Hippocampal formation (tissue), 2 donors: ENCODE measurements around the gene PLTP.
A peak's percentile ranks its signal among the peaks of the same experiment; 100 is the strongest.

Source experiments
- DNase-seq, 2 donors: peaks; one replicate each; lab custom pipeline; 2025; lab: John Stamatoyannopoulos, UW

PLTP gene

GRCh38 chr20:45898285-45898684 is 13.7 kb downstream of the PLTP start:
- no peak for DNase-seq

DNA sequence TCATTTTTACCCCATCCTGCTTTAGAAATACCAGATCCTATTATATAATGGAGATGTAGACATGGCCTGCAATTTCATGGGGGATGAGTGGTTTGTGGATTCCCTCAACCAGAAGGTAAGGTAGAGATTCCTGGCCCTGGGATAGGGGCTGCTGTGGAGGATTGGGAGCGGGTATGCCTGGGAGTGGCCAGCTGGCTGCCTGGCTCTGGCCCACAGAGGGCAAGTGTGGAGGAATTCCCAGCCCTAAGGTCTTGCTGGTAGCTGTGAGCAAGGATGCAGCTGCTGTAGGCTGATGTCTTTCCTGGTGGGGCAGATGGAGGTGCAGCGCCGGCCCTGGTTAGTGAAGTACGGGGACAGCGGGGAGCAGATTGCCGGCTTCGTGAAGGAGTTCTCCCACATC is 14.3 kb downstream of the PLTP start:
- DNase-seq, result no peak

DNA sequence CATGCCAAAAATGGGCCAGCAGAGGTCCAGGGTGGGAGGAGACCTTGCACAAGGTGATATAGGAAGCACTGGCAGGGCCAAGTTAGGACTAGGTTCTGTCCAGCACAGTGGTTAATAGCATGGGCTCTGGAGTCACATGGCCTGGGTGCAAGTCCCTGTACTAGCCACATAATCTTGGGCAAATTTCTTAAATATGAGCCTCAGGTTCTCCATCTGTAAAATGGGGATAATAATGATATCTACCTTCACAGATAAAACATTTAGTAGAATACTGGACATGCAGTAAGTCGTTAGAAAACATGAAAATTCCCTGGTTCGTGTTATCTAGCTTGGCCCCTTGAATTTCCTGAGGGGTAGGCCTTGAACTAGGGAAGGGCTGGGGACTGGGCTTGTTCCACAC is 14.7 kb downstream of the PLTP start:
- DNase-seq, result no peak

- no peak for DNase-seq
Observed at GRCh38 chr20:45896641-45897161, 15.3 kb downstream of the PLTP start.

GRCh38 chr20:45894797-45895196 is 17.2 kb downstream of the PLTP start:
- no peak for DNase-seq

DNA sequence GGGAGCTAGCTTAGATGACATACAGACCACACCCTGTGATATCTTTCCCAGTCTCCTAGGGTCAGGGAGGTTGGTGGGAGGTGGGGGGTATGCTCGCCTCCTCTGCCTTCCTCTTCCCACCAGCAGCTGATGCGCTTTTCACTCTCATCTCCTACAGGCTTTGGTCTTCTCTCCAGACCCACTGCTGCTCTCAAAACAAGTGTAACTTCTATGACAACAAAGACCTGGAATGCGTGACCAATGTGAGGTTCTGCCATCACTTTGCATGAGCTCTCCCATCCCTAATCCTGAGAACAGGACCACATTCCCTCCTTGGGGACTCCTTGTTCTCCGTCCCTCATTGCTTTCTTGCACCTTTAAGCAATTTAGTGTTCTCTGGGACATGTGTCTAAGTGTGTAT is 18.1 kb downstream of the PLTP start:
- DNase-seq, result no peak

GRCh38 chr20:45892828-45893500 is 19.0 kb downstream of the PLTP start:
- DNase-seq, result no peak

DNA sequence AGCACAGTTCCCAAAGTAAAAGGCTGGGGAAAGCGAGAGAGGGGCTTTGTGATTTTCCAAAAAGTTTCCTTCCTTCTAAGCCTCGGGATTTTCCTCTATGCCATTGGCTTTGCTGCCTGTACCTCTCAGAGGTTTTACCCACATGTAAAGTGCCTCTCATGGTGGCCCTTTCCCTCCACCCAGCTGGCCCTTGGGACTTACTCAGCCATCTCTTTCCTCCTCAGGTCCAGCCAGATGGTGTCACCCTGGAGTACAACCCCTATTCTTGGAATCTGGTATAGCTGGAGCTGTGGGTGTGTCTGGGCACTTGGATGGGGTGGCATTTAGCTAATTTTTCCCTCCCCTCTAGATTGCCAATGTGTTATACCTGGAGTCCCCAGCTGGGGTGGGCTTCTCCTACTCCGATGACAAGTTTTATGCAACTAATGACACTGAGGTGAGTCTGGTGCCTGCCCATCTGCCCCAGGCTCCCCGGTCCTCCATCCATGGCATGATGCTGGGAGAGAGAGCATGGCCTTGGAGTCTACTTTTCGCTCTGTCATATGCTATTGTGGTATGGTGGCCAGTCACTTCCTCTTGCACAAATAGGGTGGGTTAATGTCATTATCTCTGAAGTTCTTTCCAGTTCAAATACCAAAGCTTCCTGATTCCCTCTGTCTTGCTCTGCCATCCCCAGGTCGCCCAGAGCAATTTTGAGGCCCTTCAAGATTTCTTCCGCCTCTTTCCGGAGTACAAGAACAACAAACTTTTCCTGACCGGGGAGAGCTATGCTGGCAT is 19.7 kb downstream of the PLTP start:
- no peak for DNase-seq

- peak; percentile 81 to 86 for DNase-seq
Observed at GRCh38 chr20:45890985-45891983, 20.7 kb downstream of the PLTP start, which contains the start of the genes CTSA and NEURL2. CTSA (plus strand) TSS chr20:45891335; CDS start chr20:45891569, 234 bp downstream. NEURL2 (minus strand) TSS chr20:45891208; CDS start chr20:45890991, 217 bp downstream.

DNA sequence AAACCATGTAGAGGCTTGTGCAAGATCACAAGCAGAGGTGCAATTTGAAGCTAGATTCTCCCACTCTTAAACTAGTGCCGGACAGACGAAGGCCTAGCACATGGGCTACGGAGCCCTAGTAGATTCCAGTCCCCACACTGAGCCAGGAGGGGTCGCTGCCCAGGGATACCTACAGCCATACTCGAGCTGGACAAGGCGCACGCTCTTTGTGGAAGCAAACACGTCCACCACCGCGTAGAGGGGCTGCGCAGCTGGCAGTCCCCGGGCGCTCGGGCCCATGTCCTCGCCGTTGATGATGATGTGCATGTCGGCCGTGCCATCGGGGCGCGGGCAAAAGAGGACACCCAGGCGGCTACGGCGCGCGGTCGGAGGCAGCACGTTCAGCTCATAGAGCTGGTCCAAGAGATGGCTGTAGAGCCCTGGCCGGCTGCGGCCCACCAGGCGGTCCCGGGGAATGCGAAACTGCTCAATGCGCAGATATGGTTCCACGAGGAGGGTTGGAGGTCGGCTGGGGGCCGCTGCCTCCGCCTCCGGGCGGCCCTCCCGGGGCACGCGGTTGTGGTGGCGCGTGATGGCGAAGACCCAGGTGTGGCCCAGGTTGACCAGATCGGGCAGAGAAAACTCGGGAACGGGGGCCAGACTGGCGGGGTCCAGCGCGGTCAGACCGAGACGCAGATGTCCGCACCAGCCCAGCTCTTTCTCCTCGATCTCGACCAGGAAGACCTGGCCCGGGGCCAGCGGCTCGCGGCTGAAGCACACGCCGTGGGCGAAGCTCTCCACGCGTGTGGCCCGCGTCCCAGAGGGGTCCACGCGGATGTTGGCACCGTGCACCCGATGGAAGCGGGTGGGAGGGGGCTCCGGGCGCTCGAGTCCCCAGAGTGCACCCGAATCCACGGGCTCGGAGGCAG is 21.6 kb downstream of the PLTP start:
- peak in 1 of 2 donors; percentile 49 for DNase-seq

DNA sequence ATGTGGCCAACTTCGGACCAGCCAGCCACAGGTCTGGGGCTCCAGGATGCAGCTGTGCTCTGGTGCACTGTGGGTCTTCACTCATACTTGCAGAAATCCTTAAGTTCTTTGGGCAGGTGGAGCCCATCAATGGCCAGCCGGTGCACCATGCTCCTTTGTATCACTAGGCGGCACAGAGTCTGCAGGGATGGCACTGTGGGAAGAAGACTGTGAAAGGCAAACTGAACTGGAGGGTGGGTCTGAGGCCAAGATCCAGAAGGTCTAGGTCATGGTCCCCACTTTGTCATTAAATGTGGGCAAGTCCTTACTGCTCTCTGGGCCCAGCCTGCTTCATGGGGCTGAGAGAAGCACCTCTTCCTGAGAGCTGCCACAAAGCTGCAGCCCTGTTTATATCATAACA is 23.3 kb downstream of the PLTP start:
- no peak for DNase-seq

DNA sequence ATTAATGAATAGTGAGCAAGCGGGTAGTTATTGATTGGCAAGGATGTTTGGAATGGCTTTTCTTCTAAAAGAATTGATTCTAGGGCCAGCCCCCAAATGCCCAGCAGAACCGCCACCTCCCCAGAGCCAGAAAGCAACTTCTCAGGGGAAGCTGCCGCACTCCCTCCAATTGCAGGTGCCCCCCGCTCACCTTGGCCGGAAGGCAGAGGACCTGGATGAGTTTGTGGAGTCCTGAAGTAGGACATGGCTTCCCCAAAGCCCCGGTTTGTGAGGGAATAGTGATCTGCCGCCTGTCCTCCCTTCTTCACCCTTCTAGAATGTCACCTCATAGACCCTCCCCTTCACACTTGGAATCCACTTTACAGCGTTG is 24.6 kb downstream of the PLTP start, which contains the start of gene SPATA25:
Gene SPATA25 (minus strand): TSS at position 277 of the 370 bp plus-strand sequence. CDS start 32 bp downstream, at position 245.
- no peak for DNase-seq

- DNase-seq, result no peak
Observed at GRCh38 chr20:45886590-45887345, 25.2 kb downstream of the PLTP start.

GRCh38 chr20:45883100-45883469 is 28.9 kb downstream of the PLTP start:
- no peak for DNase-seq

DNA sequence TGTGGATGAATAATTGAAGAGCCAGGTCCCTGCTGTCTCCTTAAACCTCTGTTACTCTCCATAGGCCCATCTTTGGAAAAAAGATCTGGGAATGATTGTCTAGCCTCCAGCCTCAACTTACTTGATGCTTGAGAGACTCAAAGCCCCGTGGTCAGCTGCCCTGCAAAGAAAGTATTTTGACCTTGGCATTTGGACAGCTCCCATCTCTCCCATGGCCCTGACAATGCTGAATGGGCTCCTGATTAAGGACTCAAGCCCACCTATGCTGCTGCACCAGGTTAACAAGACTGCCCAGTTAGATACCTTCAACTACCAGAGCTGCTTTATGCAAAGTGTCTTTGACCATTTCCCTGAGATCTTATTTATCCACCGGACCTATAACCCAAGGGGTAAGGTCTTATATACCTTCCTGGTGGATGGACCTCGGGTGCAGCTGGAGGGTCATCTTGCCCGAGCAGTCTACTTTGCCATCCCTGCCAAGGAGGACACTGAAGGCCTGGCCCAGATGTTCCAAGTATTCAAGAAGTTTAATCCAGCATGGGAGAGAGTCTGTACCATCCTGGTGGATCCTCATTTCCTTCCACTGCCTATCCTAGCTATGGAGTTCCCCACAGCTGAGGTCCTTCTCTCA is 29.4 kb downstream of the PLTP start:
- no peak for DNase-seq

DNA sequence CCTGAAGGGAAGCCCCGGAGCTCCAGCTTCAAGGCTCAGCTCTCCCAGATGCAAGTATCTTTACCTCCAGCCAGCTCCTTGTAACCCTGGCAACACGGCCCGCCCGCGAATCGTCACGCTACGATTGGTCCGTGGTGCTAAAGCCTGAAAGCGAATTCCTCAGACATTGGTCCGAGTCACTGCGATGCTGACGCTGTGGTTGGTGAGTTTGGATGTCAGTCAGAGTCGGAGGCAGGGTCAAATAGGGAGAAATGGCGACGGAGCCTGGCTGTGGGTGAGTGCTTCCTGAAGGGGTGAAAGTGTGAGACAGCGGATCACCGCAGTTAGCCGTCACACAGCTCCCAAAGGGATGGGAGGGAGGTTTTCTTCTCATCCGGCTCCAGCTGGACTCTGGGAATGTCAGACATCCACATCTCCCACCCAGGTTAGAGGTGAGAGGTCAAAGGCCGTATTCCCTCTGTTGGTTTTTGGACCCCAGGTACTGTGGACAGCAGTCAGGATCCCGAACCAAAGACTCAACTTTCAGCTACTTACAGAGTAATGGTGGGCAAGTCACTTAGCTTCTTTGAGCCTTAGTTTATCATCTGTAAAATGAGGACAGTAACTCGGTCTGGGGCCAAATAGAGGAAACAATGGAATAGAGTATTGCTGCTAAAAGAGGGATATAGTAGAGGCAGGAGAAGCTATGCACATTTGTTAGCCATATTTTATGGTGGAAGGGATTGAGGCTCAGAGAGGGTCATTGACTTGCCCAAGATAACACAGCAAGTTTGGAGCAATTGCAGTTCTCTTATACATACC is 30.8 kb downstream of the PLTP start, which contains the start of gene ZSWIM1:
Gene ZSWIM1 (plus strand): TSS at position 240 of the 801 bp plus-strand sequence. CDS start 1,366 bp downstream, outside the sequence.
- peak; percentile 96 to 98 for DNase-seq

GRCh38 chr20:45878076-45878761 is 33.7 kb downstream of the PLTP start:
- DNase-seq, result no peak

DNA sequence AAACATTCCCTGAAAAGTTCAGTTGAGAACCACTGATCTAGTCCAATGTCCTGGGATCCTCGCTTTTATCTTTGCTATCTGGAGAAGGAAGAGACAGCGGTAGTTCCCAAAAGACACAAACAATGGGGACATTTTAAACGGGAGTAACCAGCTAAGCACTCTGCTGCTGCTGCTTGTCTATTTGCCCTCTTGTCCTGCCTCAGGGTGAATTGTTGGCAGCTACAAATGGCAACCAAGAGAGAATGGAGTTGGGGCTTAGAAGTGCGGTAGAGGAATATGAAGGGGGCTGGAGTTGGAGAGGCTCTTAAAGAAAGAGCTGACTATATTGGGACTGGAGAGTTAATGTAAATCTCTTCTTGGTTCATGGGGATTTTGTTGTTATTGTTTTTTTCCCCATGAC is 37.4 kb downstream of the PLTP start:
- no peak for DNase-seq
